GM19240 (cell line): Measurements from ENCODE around the gene BRSK2.

ENCODE experiments used
- DNase-seq: peaks from one replicate; pipeline ENCODE4 v3.0.0; 2011; ENCODE audit warnings: low spot score; ENCODE audit not compliant: insufficient read length

Gene BRSK2

GRCh38 chr11:1375161-1375954, 14.4 kb upstream of the BRSK2 start:
- DNase-seq, result no peak

GRCh38 chr11:1375955-1376258, 13.8 kb upstream of the BRSK2 start:
- DNase-seq, result no peak

DNA sequence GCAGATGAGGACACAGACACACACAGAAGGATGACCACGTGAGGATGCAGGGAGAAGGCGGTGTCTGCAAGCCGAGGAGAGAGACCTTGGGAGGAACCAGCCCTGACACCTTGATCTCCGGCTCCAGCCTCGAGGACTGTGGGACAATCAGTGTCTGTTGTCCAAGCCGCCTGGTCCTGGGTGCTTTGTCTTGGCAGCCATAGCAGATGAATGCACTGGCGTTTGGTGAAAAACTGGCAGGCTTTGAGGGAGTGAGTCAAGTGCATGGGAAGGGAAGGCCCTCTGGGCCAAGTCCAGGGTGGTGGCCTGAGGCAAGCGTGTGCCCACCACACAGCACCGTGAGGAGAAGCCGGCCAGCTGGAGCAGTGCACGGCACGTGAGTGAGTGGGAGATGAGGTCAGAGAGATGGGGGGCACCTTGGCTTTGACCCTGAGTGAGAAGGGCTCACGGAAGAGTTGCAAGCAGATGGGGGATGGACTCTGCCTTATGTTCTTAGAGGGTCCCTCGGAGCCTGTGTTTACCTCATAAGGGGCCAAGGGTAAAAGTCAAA, 12.4 kb upstream of the BRSK2 start:
- no peak for DNase-seq

DNA sequence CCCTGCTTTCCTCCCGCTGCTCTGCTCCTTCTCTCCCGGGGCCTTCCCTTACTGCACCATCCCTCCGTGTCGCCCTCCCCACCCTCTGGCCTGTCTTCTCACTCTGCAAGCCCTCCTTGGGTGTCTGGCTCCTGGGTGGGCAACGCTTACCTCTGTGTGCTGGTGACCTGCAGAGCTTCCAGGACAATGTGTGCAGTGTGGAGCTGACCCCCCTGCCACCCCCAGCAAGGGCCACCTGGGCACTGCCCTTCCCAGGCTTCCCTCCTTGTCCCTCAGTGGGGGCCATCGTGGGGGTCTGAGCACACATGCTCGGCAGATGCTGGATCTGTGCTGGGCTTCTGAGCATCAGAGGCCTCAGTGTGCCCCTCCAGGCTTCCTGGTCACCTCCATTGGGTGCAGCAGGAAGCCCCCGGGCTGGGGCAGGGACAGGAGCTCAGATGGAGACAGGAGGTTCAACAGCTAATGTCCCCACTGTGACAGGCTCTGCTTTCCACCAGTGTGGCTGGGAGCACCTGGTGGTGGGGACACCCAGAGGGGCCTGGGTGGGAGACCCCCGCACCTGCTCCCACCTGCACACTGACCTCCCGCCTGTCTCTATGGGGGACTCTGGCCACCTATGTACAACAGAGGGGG, 7.8 kb upstream of the BRSK2 start:
- DNase-seq, result no peak

- DNase-seq, result no peak
These were observed 7.3 kb upstream of the BRSK2 start for GRCh38 chr11:1382429-1382828.

- DNase-seq, result peak; percentile 78
These were observed 6.7 kb upstream of the BRSK2 start for GRCh38 chr11:1382831-1383607.

DNA sequence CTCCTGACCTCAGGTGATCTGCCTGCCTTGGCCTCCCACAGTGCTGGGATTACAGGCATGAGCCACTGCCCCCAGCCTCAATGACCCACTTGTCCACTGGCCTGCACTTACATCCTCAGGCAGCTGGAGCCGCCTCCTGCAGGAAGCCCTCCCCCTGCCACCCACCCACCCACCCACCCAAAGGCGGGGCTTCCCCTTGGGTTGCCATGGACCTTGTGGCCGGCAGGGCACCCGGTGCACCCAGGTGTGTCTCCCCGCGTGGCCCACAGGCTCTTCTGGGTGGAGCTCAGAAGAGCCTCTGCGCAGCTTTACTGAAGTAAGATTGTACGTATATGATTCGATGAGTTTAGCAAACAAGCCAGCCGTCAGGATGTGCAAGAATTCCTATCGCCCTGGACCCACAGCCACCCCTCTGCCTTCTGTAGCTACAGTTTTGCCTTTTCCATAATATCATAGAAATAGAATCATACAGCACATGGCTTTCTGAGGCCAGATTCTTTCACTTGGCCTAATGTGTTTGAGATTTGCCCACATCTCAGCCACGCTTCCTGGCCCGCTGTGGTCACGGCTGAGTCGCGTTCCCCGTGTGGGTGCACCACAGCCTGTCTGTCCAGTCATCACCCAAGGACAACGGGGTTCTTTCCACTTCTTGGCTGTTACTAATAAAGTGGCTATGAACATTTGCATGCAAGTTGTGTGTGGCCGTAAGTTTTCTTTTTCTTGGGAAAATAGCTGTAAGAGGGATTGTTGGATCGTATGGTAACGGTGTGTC, 5.3 kb upstream of the BRSK2 start:
- no peak for DNase-seq

GRCh38 chr11:1387521-1387920, 2.2 kb upstream of the BRSK2 start:
- no peak for DNase-seq

GRCh38 chr11:1387961-1388762, 1.6 kb upstream of the BRSK2 start:
- DNase-seq, result no peak

- no peak for DNase-seq
These were observed 1.0 kb upstream of the BRSK2 start for GRCh38 chr11:1388763-1389102.

DNA sequence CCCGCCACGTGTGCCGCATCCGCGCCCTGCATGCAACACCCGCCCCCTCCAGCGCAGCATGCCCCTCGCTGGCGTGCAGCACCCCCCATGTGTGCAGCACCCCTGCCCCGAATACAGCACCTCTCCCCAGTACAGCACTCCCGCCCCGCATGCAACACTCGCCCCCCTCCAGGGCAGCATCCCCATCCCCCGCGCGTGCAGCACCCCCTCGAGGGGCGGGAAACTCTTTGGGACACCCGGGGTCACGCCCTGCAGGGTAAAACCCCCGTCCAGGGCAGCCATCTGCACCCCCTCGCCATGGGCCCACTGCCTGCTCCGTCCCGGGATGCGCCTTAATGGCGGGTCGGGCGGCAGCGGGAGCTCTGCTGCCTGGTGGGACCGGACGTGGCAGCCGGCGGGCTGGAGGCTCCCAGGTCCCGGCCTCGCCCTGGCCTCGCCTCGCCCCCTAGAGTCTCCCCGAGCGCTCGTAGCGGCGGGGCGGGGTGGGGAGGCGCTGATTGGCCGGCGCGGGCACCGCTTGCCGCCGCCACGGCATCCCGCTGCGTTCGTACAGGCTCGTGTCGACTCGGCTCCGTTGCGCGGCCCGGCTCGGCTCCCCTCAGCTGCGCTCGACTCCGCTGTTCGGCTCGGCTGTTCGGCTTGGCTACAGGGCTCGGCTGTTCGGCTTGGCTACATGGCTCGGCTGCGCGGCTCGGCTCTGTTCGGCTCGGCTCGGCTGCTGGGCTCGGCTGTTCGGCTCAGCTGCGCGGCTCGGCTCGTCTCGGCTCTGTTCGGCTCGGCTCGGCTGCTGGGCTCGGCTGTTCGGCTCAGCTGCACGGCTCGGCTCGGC, 417 bp upstream of the BRSK2 start:
- peak; percentile 82 for DNase-seq

DNA sequence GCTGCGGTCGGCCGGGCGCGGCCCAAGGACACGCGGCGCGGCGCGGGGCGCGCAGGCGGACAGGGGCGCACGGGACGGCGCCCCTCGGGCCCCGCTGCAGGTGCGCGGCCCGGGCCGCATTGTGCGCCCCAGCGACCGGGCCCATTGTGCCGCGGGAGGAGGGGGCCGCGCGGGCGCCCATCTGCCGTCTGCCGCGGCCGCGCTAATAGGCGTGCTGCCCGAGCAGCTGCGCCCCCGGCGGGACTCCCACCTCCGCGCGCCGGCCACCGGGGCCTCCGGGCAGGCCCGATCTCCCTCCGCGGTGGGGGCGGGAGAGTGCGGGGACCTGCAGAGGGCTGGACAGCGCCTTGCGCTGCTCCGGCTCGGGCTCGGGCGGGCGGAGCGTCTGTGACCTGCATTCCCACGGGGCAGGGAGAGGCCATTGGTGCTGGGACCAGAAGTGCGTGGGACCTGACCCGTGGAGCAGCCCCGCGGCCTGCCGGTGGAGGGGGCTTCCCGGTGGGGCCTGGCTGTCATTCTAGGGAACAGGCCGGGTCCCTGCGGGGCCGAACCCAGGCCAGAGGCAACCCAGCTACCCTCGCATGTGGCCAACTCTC, 933 bp downstream of the BRSK2 start:
- DNase-seq, result no peak

- DNase-seq, result no peak
These were observed 1.7 kb downstream of the BRSK2 start for GRCh38 chr11:1391165-1392075.

DNA sequence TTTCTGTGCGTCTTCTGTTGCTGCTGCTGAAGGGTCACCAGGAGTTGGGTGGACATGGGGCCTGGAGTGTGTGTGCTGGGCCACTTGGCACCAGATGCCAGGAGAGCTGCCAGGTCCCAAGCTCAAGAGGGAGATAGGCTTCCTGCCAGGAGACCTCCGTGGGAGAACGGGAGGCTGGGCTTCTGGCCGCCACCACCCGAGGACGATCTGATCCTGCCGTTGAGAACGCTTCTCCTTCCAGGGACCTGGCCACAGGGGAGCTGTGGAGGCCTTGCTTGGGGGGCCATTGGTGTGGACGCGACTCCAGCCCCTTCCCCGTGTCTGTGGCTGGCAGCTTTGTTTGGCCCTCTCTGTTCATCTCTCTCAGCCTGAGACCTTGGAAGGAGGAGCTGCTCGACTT, 2.4 kb downstream of the BRSK2 start:
- DNase-seq, result no peak

DNA sequence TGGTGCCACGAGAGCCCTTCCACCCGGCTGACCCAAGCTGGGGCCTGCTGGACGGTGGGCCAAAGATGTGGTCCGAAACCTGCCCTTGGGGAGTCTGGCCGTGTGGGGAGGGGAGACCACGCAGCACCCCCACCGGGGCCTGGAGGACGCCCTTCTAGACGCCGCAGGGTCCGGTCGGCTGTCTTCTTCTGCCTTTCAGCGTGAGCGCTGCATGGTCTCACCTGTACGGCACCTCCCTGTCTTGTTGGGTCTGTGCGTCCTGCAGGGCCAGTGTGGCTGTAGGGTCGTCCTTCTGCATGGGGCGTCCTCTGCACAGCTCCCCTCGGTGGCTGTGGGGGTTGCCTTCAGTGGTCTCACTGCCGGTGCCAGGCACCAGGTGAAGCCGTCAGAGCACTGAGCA, 2.8 kb downstream of the BRSK2 start:
- no peak for DNase-seq

DNA sequence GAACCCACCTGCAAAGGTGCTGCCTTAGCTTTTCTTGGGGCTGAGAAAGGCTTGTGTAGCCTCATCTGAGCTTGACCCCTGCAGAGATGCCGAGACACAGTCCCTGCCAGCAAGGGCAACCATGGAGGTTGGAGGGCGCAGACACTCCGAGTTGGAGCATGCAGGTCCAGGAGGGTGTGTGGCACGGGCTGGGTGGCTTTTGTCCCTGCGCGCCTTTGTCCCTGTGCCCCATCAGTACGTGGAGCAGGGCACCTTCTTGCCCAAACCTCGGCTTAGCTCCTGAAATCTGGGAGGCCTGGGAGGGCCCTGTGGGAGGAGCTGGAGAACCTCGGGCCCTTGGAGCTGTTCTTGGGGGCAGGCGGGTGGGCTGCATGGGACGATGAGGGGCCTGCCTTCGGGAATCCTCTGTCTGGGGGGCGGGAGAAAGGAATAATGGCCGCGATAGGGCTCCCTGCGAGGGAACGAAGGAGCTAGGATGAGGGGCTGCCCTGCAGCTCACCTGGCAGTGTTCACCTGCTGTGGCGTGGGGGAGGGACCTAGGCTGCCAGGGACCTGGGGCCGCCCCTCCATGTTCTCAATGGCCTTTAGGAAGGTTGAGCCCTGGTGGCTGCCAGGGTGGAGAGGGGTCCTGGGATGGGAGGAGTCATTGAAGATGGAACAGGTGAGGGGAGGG, 3.4 kb downstream of the BRSK2 start:
- DNase-seq, result no peak

DNA sequence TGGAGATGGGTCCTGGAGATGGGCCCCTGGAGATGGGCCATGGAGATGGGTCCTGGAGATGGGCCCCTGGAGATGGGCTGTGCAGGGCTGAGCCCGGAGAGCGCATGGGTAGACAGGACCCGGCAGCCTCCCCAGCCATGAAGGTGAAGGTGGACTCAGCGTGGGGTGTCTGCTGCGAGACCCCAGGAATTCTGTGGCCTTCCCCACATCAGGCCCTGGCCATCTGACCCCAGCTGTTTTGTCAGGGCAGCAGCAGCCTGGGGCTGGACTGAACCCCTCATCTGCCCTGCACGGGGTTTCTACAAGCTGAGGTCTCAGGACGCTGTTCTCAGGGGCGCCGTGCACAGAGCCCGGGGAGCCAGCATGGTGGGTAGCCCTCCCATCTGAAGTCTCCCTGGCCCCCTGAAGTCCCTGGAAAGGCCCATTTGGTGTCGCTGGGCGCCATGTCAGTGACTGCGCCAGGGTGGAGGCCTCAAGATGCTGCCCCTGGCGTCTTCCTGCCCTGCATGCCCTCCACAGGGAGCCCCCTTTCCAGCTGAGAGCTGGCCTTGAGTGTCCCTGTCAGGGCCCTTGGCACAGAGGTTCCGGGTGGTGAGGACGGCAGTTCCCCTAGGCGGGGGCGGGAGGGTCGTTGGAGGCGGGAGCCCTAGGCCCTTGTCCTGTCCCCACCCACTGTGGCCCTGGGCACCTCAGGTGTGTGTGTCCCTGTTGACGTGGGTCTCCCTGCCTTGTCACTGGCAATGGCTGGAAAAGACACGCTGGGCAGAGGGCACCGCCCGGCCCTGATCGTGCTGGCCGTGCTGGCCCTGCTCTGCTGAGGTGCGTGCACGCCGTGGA, 5.4 kb downstream of the BRSK2 start:
- DNase-seq, result no peak
